GM19324 (cell line): ENCODE measurements around the gene MIPOL1.
"Not testable (repeated sequence)": the region's sequence is repeated elsewhere in the genome, so short reads cannot be mapped to it uniquely, and the experiment has no call there.

Source experiments
- ATAC-seq: cut with Tn5 transposase; IDR thresholded peaks from one replicate; pipeline ENCODE4 v1.9.1; 2021; ENCODE audit warnings: mild to moderate bottlenecking, moderate library complexity; ENCODE audit not compliant: unreplicated experiment, low FRiP score

The MIPOL1 gene

GRCh38 chr14:37437490-37437889 lies 239.8 kb downstream of the MIPOL1 start:
- no peak for ATAC-seq

GRCh38 chr14:37438444-37438843 lies 240.7 kb downstream of the MIPOL1 start:
- no peak for ATAC-seq

GRCh38 chr14:37443461-37443860 lies 245.7 kb downstream of the MIPOL1 start:
- no peak for ATAC-seq

- ATAC-seq, result no peak
Measured at GRCh38 chr14:37447883-37448391, 250.2 kb downstream of the MIPOL1 start.

GRCh38 chr14:37452323-37452722 lies 254.6 kb downstream of the MIPOL1 start:
- no peak for ATAC-seq

- no peak for ATAC-seq
Measured at GRCh38 chr14:37453985-37454384, 256.2 kb downstream of the MIPOL1 start.

- ATAC-seq, result no peak
Measured at GRCh38 chr14:37457334-37457733, 259.6 kb downstream of the MIPOL1 start.

- ATAC-seq, result not testable (repeated sequence)
Measured at GRCh38 chr14:37462426-37462825, 264.7 kb downstream of the MIPOL1 start.

- ATAC-seq, result no peak
Measured at GRCh38 chr14:37464192-37464858, 266.6 kb downstream of the MIPOL1 start.

GRCh38 chr14:37466003-37466622 lies 268.4 kb downstream of the MIPOL1 start:
- no peak for ATAC-seq

- ATAC-seq, result no peak
Measured at GRCh38 chr14:37466623-37467088, 268.9 kb downstream of the MIPOL1 start.

GRCh38 chr14:37469650-37470049 lies 271.9 kb downstream of the MIPOL1 start:
- ATAC-seq, result no peak

GRCh38 chr14:37470251-37470650 lies 272.5 kb downstream of the MIPOL1 start:
- no peak for ATAC-seq

- ATAC-seq, result no peak
Measured at GRCh38 chr14:37472906-37473305, 275.2 kb downstream of the MIPOL1 start.

- no peak for ATAC-seq
Measured at GRCh38 chr14:37474191-37474590, 276.5 kb downstream of the MIPOL1 start.

GRCh38 chr14:37480446-37481290 lies 282.9 kb downstream of the MIPOL1 start:
- no peak for ATAC-seq

- ATAC-seq, result no peak
Measured at GRCh38 chr14:37482428-37482827, 284.7 kb downstream of the MIPOL1 start.

- no peak for ATAC-seq
Measured at GRCh38 chr14:37483672-37484071, 285.9 kb downstream of the MIPOL1 start.

GRCh38 chr14:37490607-37491006 lies 292.9 kb downstream of the MIPOL1 start:
- ATAC-seq, result no peak

- no peak for ATAC-seq
Measured at GRCh38 chr14:37491076-37491475, 293.3 kb downstream of the MIPOL1 start.

- no peak for ATAC-seq
Measured at GRCh38 chr14:37493606-37494005, 295.9 kb downstream of the MIPOL1 start.
